ENCODE data around the gene SMS.

Gene SMS

DNA sequence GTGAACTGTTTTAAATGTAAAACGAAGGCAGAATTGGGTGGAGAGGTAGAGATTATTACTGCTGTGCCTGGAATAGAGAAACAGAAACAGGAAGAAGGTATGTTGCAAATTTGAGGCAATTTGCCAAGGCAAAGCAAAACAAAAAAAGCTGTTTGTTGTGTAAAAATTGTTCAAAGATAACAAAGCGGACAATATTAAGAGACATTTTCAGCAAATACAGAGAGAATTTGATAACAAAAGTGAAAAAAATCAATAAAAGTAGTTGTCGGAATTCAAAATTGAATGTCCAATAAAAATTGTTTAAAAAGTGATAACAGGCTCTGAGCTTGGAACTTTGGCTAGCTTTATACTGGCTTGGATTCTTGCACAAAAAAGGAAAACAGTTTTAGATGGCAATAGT lies 14.4 kb upstream of the SMS start:
- TF ChIP-seq, protein P1, sequence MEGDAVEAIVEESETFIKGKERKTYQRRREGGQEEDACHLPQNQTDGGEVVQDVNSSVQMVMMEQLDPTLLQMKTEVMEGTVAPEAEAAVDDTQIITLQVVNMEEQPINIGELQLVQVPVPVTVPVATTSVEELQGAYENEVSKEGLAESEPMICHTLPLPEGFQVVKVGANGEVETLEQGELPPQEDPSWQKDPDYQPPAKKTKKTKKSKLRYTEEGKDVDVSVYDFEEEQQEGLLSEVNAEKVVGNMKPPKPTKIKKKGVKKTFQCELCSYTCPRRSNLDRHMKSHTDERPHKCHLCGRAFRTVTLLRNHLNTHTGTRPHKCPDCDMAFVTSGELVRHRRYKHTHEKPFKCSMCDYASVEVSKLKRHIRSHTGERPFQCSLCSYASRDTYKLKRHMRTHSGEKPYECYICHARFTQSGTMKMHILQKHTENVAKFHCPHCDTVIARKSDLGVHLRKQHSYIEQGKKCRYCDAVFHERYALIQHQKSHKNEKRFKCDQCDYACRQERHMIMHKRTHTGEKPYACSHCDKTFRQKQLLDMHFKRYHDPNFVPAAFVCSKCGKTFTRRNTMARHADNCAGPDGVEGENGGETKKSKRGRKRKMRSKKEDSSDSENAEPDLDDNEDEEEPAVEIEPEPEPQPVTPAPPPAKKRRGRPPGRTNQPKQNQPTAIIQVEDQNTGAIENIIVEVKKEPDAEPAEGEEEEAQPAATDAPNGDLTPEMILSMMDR (conservative IDR thresholded peaks at IDR 0.05; ENCODE audit: low read depth, low read length), result no peak
- no peak for DNase-seq (ENCODE audit: low read depth)
- H3K4me3 ChIP-seq (ENCODE audit: low read length), result no peak overlapping the region

DNA sequence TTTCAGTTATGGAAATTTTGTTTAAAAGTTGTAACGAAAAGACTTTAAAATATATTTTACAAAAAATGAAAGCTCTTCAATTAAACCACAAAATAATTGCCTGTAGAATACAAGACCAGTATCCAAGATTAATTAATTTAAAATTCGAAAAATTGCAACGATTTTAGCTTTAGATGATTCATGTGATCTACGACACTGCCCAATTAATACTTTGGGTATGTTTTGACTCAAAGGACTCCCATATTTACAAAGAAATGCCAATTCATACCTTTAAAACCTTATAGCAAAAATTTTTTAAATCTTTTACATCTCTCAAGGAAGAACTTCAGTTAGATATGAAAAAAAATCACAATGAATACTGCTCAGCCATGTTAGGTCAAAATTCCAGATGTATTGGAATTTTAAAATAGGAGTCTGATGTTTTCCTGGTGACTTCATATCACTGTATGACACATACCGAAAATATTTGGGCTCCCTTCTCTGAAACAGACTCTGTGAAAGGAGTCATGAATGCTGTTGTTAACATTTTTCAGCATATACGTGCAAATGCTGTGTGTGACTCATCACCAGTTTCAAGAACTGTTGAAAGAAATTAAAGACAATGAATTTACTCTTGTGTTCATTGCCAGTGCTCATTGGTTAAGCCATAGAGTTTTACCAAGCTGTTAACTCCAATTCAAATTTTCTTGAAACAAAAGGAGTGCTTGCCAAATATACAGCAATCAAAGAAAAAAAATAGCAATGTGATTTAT lies 13.8 kb upstream of the SMS start:
- TF ChIP-seq, protein P1 (conservative IDR thresholded peaks at IDR 0.05; ENCODE audit: low read depth, low read length), result no peak

DNA sequence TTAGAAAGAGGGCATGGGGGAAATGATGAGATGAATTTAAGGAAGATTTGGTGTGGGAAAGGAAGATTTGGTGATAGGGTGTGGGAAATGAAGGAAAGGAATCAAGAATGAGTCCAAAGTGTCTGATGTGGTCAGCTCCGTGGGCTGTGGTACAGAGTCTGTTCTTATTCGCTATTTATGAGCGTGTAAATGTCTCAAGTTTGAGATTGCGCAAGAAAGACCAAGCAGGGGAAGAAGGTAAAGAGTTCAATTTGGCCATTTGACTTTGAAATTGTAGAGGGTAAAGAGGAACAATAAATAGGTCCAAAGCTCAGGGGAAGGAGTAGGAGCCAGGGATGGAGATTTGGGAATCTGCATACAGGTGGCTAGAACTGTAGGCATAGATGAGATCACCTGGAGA lies 11.3 kb upstream of the SMS start:
- no peak overlapping the region for H3K4me3 ChIP-seq (ENCODE audit: low read length)
- no peak for DNase-seq (ENCODE audit: low read depth)
- TF ChIP-seq, protein P1 (conservative IDR thresholded peaks at IDR 0.05; ENCODE audit: low read depth, low read length), result no peak

More for the DNA sequence above, 13.8 kb upstream of the SMS start:
- H3K4me3 ChIP-seq (ENCODE audit: low read length), result no peak overlapping the region
- DNase-seq (ENCODE audit: low read depth), result peak; percentile 92

DNA sequence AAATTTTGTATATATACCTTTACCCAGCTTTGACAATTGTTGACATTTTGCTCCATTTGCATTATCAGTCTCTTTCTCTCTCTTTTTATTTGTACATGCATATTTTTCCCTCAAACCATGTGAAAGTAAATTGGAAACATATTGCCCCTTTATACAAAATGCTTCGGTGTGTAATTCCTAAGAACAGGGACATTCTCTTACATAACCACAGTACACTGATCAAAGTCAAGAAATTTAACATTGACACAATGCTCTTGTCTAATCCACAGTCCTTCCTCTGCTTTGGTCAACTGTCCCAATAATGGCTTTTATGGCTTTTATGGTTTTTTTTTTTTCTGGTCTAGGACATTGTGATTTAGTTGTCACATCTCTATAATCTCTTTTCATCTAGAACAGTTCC lies 9.5 kb upstream of the SMS start:
- TF ChIP-seq, protein P1 (conservative IDR thresholded peaks at IDR 0.05; ENCODE audit: low read depth, low read length), result no peak
- no peak for DNase-seq (ENCODE audit: low read depth)
- H3K4me3 ChIP-seq (ENCODE audit: low read length), result no peak overlapping the region

DNA sequence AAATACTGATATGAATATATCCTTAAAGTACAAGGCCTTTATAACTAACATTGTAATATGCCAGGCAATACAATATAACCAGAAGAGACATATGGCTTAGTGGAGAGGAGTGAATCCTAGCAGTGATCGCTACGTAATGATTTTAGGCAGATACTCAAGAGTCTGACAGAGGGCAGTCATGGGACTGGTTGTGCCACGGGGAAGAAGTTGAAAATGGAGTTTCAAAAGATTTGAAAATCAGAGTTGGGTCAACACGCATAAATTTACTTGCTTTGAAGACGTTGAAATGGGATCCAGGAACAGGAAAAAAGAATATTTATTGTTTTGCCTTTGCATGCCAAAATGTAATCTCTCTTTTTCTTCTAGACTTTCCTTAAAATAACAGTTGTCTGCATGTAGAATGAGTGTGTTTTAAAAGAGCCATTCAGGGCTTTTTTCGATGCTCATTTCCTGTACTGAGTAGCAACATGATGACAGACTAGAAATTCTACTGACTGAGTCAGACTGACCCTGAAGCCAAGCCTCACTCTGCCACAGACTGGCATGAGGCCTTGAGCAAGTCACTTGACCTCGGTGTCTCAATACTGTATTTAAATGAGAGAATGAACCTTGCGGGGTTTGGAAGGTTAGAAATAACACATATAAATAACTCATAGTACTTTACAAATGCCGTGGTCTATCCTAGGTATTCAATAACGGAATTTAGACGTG lies 8.1 kb upstream of the SMS start:
- TF ChIP-seq, protein P1 (conservative IDR thresholded peaks at IDR 0.05; ENCODE audit: low read depth, low read length), result no peak
- DNase-seq (ENCODE audit: low read depth), result peak; percentile 61
- H3K4me3 ChIP-seq (ENCODE audit: low read length), result no peak overlapping the region

DNA sequence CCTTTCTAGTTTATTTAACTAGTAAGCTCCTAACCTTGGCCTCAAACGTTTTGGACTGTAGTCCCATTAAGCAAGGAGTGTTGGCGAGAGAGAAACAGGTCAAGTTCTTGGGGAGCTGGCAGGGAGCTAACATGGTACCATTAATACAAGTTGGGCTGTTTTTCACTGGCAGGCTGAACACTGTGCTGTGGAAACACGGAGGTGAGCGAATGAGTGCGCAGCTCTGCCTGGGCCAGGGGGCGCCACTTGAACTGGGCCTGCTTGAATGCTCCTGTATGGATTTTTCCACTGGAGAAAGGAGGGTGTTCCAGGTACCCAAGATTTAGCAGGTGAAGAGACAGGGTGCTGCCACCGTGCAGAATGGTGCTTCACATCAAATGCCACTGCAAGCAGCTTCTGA lies 7.4 kb upstream of the SMS start:
- H3K4me3 ChIP-seq (ENCODE audit: low read length), result no peak overlapping the region
- TF ChIP-seq, protein P1 (conservative IDR thresholded peaks at IDR 0.05; ENCODE audit: low read depth, low read length), result no peak
- DNase-seq (ENCODE audit: low read depth), result no peak

DNA sequence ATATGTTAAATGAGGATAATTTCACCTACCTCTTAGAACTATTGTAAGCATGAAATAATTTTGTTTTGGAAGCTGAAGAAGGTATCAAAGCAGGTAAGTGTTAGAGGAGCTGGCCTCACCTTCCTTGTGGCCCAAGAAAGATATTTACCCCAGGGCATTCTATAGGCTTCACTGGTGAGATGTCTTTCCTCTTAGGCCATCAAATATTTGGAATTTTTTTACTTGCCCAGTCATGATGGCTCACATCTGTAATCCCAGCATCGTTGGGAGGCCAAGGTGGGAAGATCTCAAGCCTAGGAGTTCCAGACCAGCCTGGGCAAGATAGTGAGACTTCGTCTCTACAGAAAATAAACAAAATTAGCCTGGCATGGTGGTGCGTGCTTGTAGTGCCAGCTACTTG lies 6.1 kb upstream of the SMS start:
- DNase-seq (ENCODE audit: low read depth), result no peak
- H3K4me3 ChIP-seq (ENCODE audit: low read length), result no peak overlapping the region
- TF ChIP-seq, protein P1 (conservative IDR thresholded peaks at IDR 0.05; ENCODE audit: low read depth, low read length), result no peak

Measured in retinal pigment epithelial cell (primary cell).